NCI-H128 (cell line): ENCODE measurements around the gene GADL1.

Experiments used
- DNase-seq: peaks from one replicate; lab custom pipeline; 2025; ENCODE audit not compliant: unreplicated experiment; lab: John Stamatoyannopoulos, UW

The GADL1 gene

GRCh38 chr3:30761374-30761773 is 133.1 kb downstream of the GADL1 start:
- no peak for DNase-seq

- DNase-seq, result no peak
Measured at GRCh38 chr3:30760737-30761136, 133.7 kb downstream of the GADL1 start.

- no peak for DNase-seq
Measured at GRCh38 chr3:30760040-30760695, 134.3 kb downstream of the GADL1 start.

GRCh38 chr3:30756218-30756617 is 138.2 kb downstream of the GADL1 start:
- no peak for DNase-seq

- DNase-seq, result no peak
Measured at GRCh38 chr3:30754426-30754825, 140.0 kb downstream of the GADL1 start.

GRCh38 chr3:30753766-30754165 is 140.7 kb downstream of the GADL1 start:
- DNase-seq, result no peak

GRCh38 chr3:30752970-30753369 is 141.5 kb downstream of the GADL1 start:
- DNase-seq, result no peak

GRCh38 chr3:30752491-30752890 is 142.0 kb downstream of the GADL1 start:
- no peak for DNase-seq

GRCh38 chr3:30751610-30752299 is 142.7 kb downstream of the GADL1 start:
- no peak for DNase-seq

- DNase-seq, result no peak
Measured at GRCh38 chr3:30750967-30751366, 143.5 kb downstream of the GADL1 start.

GRCh38 chr3:30749230-30749629 is 145.2 kb downstream of the GADL1 start:
- DNase-seq, result no peak

- DNase-seq, result no peak
Measured at GRCh38 chr3:30747771-30748281, 146.6 kb downstream of the GADL1 start.

- no peak for DNase-seq
Measured at GRCh38 chr3:30743641-30744317, 150.7 kb downstream of the GADL1 start.

GRCh38 chr3:30742796-30743619 is 151.5 kb downstream of the GADL1 start:
- DNase-seq, result no peak

GRCh38 chr3:30741889-30742288 is 152.6 kb downstream of the GADL1 start:
- DNase-seq, result no peak

GRCh38 chr3:30738605-30739004 is 155.9 kb downstream of the GADL1 start:
- no peak for DNase-seq

GRCh38 chr3:30737743-30738499 is 156.5 kb downstream of the GADL1 start:
- DNase-seq, result no peak

- DNase-seq, result no peak
Measured at GRCh38 chr3:30733696-30734095, 160.8 kb downstream of the GADL1 start.

GRCh38 chr3:30733209-30733608 is 161.3 kb downstream of the GADL1 start:
- no peak for DNase-seq

- no peak for DNase-seq
Measured at GRCh38 chr3:30730967-30731366, 163.5 kb downstream of the GADL1 start.
